HCT116 (cell line): Measurements from ENCODE around the gene HS6ST1. TPM values are rescaled to one million over a fixed set of nuclear protein-coding genes. Genes with fewer than 3 reads are reported as not detected.

ENCODE experiments used
- ATAC-seq: fragments of 200-7000 bp; cut with Tn5 transposase; 2 replicates; pipeline ENCODE4 v1.9.1; 2020; ENCODE audit warnings: mild to moderate bottlenecking, moderate library complexity
- BruUV-seq: library from RNA; stranded (reverse); fragments of 400-500 nt; replicated peaks from 2 replicates; lab custom pipeline; 2021; lab: Mats Ljungman, UMichigan
- CTCF ChIA-PET: fragments of 300-600 bp; sonication (Branson Sonifier 250); formaldehyde crosslinking; loops from one replicate; lab custom pipeline; 2021; ENCODE audit warnings: antibody characterized with exemption; lab: Charles Lee
- POLR2A ChIA-PET: fragments of 300-600, 350-600 bp; sonication (Branson Sonifier 250); formaldehyde crosslinking; loops from one replicate; lab custom pipeline; 2021; ENCODE audit warnings: antibody characterized with exemption; lab: Charles Lee
- RAD21 ChIA-PET, 2 experiments: fragments of 300-600 bp; sonication (Branson Sonifier 250); formaldehyde crosslinking; loops; one replicate each; lab custom pipeline; 2023; ENCODE audit warnings: low total read pairs in 2 of 2; ENCODE audit not compliant: uncharacterized antibody in 2 of 2, unreplicated experiment in 2 of 2, low non-redundant PET in 1 of 2; lab: Charles Lee
- DNase-seq: peaks from one replicate; pipeline ENCODE4 v3.0.0-alpha.2; 2010; ENCODE audit warnings: low read depth, low spot score
- H2AFZ ChIP-seq: fragments of 200-600 bp; shearing (Covaris generic), sonication (generic); 2 replicates; pipeline ENCODE4 v1.6.1; 2017; ENCODE audit warnings: low read depth, mixed run types, mixed read lengths, antibody characterized with exemption, low read length; ENCODE audit not compliant: poor library complexity, severe bottlenecking
- H3K27ac ChIP-seq: 2 replicates; pipeline ENCODE4 v1.5.1; 2012; ENCODE audit warnings: low read depth, low read length
- H3K27me3 ChIP-seq: fragments of 200-600 bp; sonication (generic); 2 replicates; pipeline ENCODE4 v1.6.1; 2016; ENCODE audit warnings: mixed run types, low read length, mixed read lengths; ENCODE audit not compliant: insufficient read depth
- H3K36me3 ChIP-seq, 2 experiments: fragments of 200-500 bp in 1 of 2; fragments of 200-600 bp in 1 of 2; sonication (Bioruptor generic) in 1 of 2; sonication (generic) in 1 of 2; 2 replicates each; pipeline versions ENCODE4 v1.5.1 to v1.6.1; 2014 to 2016; ENCODE audit warnings: low read length in 2 of 2, inconsistent platforms in 1 of 2, mixed read lengths in 1 of 2, mixed run types in 1 of 2; ENCODE audit not compliant: insufficient read depth in 2 of 2, control insufficient read depth in 1 of 2
- H3K4me1 ChIP-seq, 2 experiments: fragments of 200-600 bp in 1 of 2; sonication (generic) in 1 of 2; 2 replicates each; pipeline versions ENCODE4 v1.5.1 to v1.6.1; 2012 to 2017; ENCODE audit warnings: low read length in 2 of 2, inconsistent platforms in 1 of 2, mild to moderate bottlenecking in 1 of 2, mixed read lengths in 1 of 2, mixed run types in 1 of 2, moderate library complexity in 1 of 2; ENCODE audit not compliant: insufficient read depth in 2 of 2, control insufficient read depth in 1 of 2
- H3K4me2 ChIP-seq: fragments of 200-600 bp; sonication (generic); 2 replicates; pipeline ENCODE4 v1.6.1; 2017; ENCODE audit warnings: mixed run types, low read length, mixed read lengths
- H3K4me3 ChIP-seq, 2 experiments: fragments of 200-600 bp in 1 of 2; sonication (generic) in 1 of 2; replicated peaks in 1 of 2; 2 replicates each; pipeline ENCODE4 v1.5.1; 2011 to 2016; ENCODE audit warnings: low read length in 2 of 2, control low read depth in 1 of 2, low read depth in 1 of 2, mild to moderate bottlenecking in 1 of 2, mixed read lengths in 1 of 2, mixed run types in 1 of 2
- H3K79me2 ChIP-seq: fragments of 200-600 bp; sonication (generic); 2 replicates; pipeline ENCODE4 v1.6.1; 2017; ENCODE audit warnings: mild to moderate bottlenecking, mixed run types, low read length, moderate library complexity, mixed read lengths; ENCODE audit not compliant: insufficient read depth
- H3K9ac ChIP-seq: fragments of 200-600 bp; sonication (generic); 2 replicates; pipeline ENCODE4 v1.6.1; 2016; ENCODE audit warnings: low read length, mixed read lengths
- H3K9me2 ChIP-seq: fragments of 200-600 bp; sonication (generic), shearing (Covaris generic); 2 replicates; pipeline ENCODE4 v1.6.1; 2017; ENCODE audit warnings: mixed run types, mild to moderate bottlenecking, moderate library complexity; ENCODE audit not compliant: insufficient read depth
- H3K9me3 ChIP-seq, 2 experiments: fragments of 200-500 bp in 1 of 2; fragments of 200-600 bp in 1 of 2; sonication (Bioruptor generic) in 1 of 2; sonication (generic) in 1 of 2; 2 replicates each; pipeline ENCODE4 v1.6.1; 2014 to 2017; ENCODE audit warnings: low read length in 2 of 2, mixed read lengths in 2 of 2, inconsistent platforms in 1 of 2, low read depth in 1 of 2, mild to moderate bottlenecking in 1 of 2, mixed run types in 1 of 2, moderate library complexity in 1 of 2; ENCODE audit not compliant: control insufficient read depth in 1 of 2, insufficient read depth in 1 of 2
- H4K20me1 ChIP-seq: fragments of 200-600 bp; sonication (generic), shearing (Covaris generic); 2 replicates; pipeline ENCODE4 v1.6.1; 2017; ENCODE audit warnings: mixed run types, mild to moderate bottlenecking, moderate library complexity; ENCODE audit not compliant: insufficient read depth
- EGR1 ChIP-seq: IDR thresholded peaks from 2 replicates; pipeline ENCODE4 v1.6.1; 2012; ENCODE audit warnings: low read depth
- MAX ChIP-seq: IDR thresholded peaks from 2 replicates; pipeline ENCODE4 v1.6.1; 2012
- RAD21 ChIP-seq: IDR thresholded peaks from 2 replicates; pipeline ENCODE4 v1.6.1; 2012; ENCODE audit warnings: low read depth, mild to moderate bottlenecking
- REST ChIP-seq: IDR thresholded peaks from 2 replicates; pipeline ENCODE4 v1.6.1; 2012; ENCODE audit warnings: low read depth
- SRF ChIP-seq: IDR thresholded peaks from 2 replicates; pipeline ENCODE4 v1.6.1; 2012; ENCODE audit warnings: low read depth
- intact Hi-C: fragments of 100-400 bp; cut with micrococcal nuclease; formaldehyde crosslinking; loops from 2 replicates; pipeline ENCODE4 v1.10.0; 2022
- total RNA-seq: library from RNA; stranded (reverse); gene quantifications from one replicate; pipeline ENCODE4 v1.2.1, GENCODE V29; 2021; ENCODE audit not compliant: unreplicated experiment

HS6ST1 gene
- total RNA-seq, 1 experiment from 2014 or later: 35.0 TPM

DNA sequence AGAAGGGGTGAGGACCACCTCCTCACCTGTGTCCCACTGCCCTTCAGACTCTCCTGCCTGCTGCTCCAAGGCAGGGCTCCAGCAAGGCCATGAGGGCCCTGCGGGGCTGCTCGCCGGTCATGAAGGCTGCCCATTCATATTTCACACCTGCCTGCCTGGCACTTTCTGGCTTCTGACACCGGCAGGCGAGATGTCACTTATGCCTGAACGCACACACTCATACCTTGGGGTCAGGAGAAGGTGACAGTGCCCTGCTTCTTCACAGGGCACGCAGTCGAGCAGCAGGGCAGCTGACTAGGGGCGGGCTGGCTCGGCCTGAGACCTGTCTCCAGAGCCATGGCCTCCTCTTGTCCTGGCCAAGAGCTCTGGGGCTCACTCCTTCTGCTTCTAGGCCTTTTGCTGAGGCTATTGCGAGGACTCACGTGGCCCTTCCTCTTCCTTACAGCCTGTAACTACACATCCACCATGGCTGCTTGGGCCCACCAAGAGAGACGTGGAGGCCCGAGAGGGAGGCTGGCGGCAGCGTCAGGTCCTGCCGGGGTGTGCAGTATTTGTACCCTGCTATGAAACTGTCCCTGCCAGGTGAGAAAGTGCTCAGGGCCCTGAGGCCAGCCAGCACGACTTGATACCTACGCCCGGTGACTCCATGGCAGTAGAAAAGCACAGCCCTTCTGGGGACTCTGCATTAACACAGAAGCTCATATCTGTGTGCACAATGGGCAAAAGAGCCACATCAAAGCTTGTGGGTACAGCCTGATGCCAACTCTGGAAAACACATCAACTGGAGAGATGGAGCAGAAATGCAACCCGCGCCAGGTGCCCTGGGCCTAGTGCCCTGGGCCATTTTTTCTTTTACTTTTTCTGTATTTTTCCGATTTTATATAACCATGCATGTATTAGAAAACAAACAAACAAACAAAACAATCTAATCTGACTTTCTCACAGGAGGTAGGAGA is 30.6 kb downstream of the HS6ST1 start:
- Histone ChIP-seq H3K27ac (no peak overlapping the region), H3K4me2 (no peak overlapping the region), H3K4me1 (peaks cover 0 to 4% of the 10 kb centered on the region in 2 experiments; a peak in 2 of 4 replicates), H4K20me1 (no peaks in the 10 kb centered on the region), H3K79me2 (peaks cover 71% of the 10 kb centered on the region), H3K36me3 (peaks cover 0 to 3% of the 10 kb centered on the region in 2 experiments; a peak in 1 of 4 replicates), H2AFZ (no peak overlapping the region), H3K27me3 (no peaks in the 10 kb centered on the region), H3K9me2 (no peaks in the 10 kb centered on the region), H3K9me3 (no peaks in the 10 kb centered on the region), H3K9ac (no peak overlapping the region), H3K4me3 (no peak overlapping the region)
- intact Hi-C loops: no loop called here
- ATAC-seq: no peak
- CTCF ChIA-PET: no interaction called here
- TSS peak; percentile 18 for BruUV-seq
- DNase-seq: no peak
- TF ChIP-seq EGR1 (no peak), REST (no peak), RAD21 (no peak), SRF (no peak), MAX (no peak)
- RAD21 ChIA-PET: no interaction called here
- POLR2A ChIA-PET: no interaction called here
